Activated T-cell treated with anti-CD3 and anti-CD28 coated beads, Interleukin-2, amount 50 U/mL, for 1 hour (primary cell): ENCODE results near the gene OR2T10.
"Not testable (repeated sequence)": the region's sequence is repeated elsewhere in the genome, so short reads cannot be mapped to it uniquely, and the experiment has no call there.

Experiments
- DNase-seq: peaks from one replicate; pipeline ENCODE4 v3.0.0-alpha.2; 2020

Gene OR2T10

GRCh38 chr1:248592655-248593054 lies 4.8 kb downstream of the OR2T10 start:
- no peak for DNase-seq

GRCh38 chr1:248590055-248590454 lies 7.4 kb downstream of the OR2T10 start:
- DNase-seq, result no peak

- no peak for DNase-seq
Observed at GRCh38 chr1:248589334-248589733, 8.2 kb downstream of the OR2T10 start.

GRCh38 chr1:248585266-248585665 lies 12.2 kb downstream of the OR2T10 start:
- DNase-seq, result no peak

- DNase-seq, result no peak
Observed at GRCh38 chr1:248576260-248576980, 21.1 kb downstream of the OR2T10 start.

- not testable (repeated sequence) for DNase-seq
Observed at GRCh38 chr1:248574657-248575056, 22.8 kb downstream of the OR2T10 start, which contains the start of gene OR2T34. OR2T34 (minus strand) TSS chr1:248574757; CDS start chr1:248574757, 0 bp downstream.

- not testable (repeated sequence) for DNase-seq
Observed at GRCh38 chr1:248573856-248574255, 23.6 kb downstream of the OR2T10 start.

- not testable (repeated sequence) for DNase-seq
Observed at GRCh38 chr1:248572049-248572448, 25.5 kb downstream of the OR2T10 start.

GRCh38 chr1:248570811-248571210 lies 26.7 kb downstream of the OR2T10 start:
- DNase-seq, result not testable (repeated sequence)

GRCh38 chr1:248569049-248569448 lies 28.5 kb downstream of the OR2T10 start:
- not testable (repeated sequence) for DNase-seq

GRCh38 chr1:248565530-248566373 lies 31.7 kb downstream of the OR2T10 start:
- DNase-seq, result not testable (repeated sequence)

- not testable (repeated sequence) for DNase-seq
Observed at GRCh38 chr1:248562672-248563071, 34.8 kb downstream of the OR2T10 start, which contains the start of gene OR2T29. OR2T29 (minus strand) TSS chr1:248562772; CDS start chr1:248559491, 3,281 bp downstream.

GRCh38 chr1:248551027-248551426 lies 46.5 kb downstream of the OR2T10 start:
- DNase-seq, result not testable (repeated sequence)

GRCh38 chr1:248547383-248547782 lies 50.1 kb downstream of the OR2T10 start:
- DNase-seq, result not testable (repeated sequence)
